ENCODE results near the gene ARID1B. TPM values are rescaled to one million over a fixed set of nuclear protein-coding genes. Genes with fewer than 3 reads are reported as not detected.

ARID1B gene
- total RNA-seq, 1 donor from 2014 or later, result 62.1 TPM

GRCh38 chr6:157091856-157092460, 314.8 kb downstream of the ARID1B start:
- Mint-ChIP-seq H3K36me3 (peaks cover 22% of the 10 kb centered on the region), H3K4me3 (no peak overlapping the region), H3K4me1 (peaks cover 75% of the 10 kb centered on the region), H3K9me3 (no peaks in the 10 kb centered on the region), H3K27me3 (ENCODE audit: insufficient read depth, low read depth) (peaks cover 2% of the 10 kb centered on the region), H3K27ac (no peak overlapping the region)
- Histone ChIP-seq H3K4me2 (no peak overlapping the region), H3K9me3 (ENCODE audit: low read depth) (no peaks in the 10 kb centered on the region), H3F3A (ENCODE audit: low read depth) (peaks cover 48% of the 10 kb centered on the region), H3K79me2 (ENCODE audit: low read depth) (peaks cover 25% of the 10 kb centered on the region), H3K4me3 (no peak overlapping the region), H3K27ac (no peak overlapping the region), H3K36me3 (no peaks in the 10 kb centered on the region), H2AFZ (replicated peaks) (no peak overlapping the region), H3K27me3 (no peaks in the 10 kb centered on the region), H4K20me1 (ENCODE audit: low read depth) (peaks cover 41% of the 10 kb centered on the region), H3K9ac (no peak overlapping the region), H3K4me1 (peaks cover 60% of the 10 kb centered on the region)
- TF ChIP-seq, protein P1, sequence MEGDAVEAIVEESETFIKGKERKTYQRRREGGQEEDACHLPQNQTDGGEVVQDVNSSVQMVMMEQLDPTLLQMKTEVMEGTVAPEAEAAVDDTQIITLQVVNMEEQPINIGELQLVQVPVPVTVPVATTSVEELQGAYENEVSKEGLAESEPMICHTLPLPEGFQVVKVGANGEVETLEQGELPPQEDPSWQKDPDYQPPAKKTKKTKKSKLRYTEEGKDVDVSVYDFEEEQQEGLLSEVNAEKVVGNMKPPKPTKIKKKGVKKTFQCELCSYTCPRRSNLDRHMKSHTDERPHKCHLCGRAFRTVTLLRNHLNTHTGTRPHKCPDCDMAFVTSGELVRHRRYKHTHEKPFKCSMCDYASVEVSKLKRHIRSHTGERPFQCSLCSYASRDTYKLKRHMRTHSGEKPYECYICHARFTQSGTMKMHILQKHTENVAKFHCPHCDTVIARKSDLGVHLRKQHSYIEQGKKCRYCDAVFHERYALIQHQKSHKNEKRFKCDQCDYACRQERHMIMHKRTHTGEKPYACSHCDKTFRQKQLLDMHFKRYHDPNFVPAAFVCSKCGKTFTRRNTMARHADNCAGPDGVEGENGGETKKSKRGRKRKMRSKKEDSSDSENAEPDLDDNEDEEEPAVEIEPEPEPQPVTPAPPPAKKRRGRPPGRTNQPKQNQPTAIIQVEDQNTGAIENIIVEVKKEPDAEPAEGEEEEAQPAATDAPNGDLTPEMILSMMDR (IDR thresholded peaks at IDR 0.05), result no peak
- no peak for TF ChIP-seq EZH2 (IDR thresholded peaks at IDR 0.05)
- TF ChIP-seq EZH2phosphoT487 (IDR thresholded peaks at IDR 0.05), result no peak
- no peak for DNase-seq (ENCODE audit: low spot score)

DNA sequence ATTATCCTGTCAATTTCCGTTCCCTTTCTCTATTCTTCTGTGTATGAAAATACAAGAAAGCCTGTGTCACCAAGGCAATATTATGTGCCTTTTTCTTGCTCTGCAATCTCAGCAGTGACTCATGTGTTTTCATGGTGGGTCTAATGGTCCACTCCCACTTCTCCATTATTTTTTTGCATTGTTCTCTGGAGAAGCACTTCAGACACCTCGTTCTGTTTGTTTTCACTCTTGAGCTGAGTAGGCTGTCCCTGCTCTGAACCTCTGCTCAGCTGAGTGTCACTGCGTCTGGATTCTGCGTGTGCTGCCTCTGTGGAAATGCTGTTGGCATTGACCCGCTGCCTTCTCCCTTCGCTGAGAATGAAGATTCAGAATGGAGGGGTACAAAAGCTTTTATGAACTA, 315.6 kb downstream of the ARID1B start:
- TF ChIP-seq EZH2 (IDR thresholded peaks at IDR 0.05) (no peak), EZH2phosphoT487 (IDR thresholded peaks at IDR 0.05) (no peak)
- TF ChIP-seq, protein P1 (IDR thresholded peaks at IDR 0.05), result no peak
- Histone ChIP-seq H3K4me2 (no peak overlapping the region), H3K27ac (no peak overlapping the region), H3K79me2 (ENCODE audit: low read depth) (peaks cover 25% of the 10 kb centered on the region), H3K36me3 (no peaks in the 10 kb centered on the region), H4K20me1 (ENCODE audit: low read depth) (peaks cover 48% of the 10 kb centered on the region), H3K4me1 (peaks cover 68% of the 10 kb centered on the region), H2AFZ (replicated peaks) (no peak overlapping the region), H3K4me3 (no peak overlapping the region), H3K9ac (no peak overlapping the region), H3K9me3 (ENCODE audit: low read depth) (no peaks in the 10 kb centered on the region), H3F3A (ENCODE audit: low read depth) (peaks cover 56% of the 10 kb centered on the region), H3K27me3 (no peaks in the 10 kb centered on the region)
- H3K36me3 Mint-ChIP-seq, result peaks cover 15% of the 10 kb centered on the region
- H3K27me3 Mint-ChIP-seq (ENCODE audit: insufficient read depth, low read depth), result peaks cover 2% of the 10 kb centered on the region
- H3K4me1 Mint-ChIP-seq, result peaks cover 81% of the 10 kb centered on the region
- no peak overlapping the region for H3K27ac Mint-ChIP-seq
- H3K4me3 Mint-ChIP-seq, result no peak overlapping the region
- no peaks in the 10 kb centered on the region for H3K9me3 Mint-ChIP-seq
- DNase-seq (ENCODE audit: low spot score), result no peak

- H3K36me3 ChIP-seq, result no peaks in the 10 kb centered on the region
- H3K4me1 Mint-ChIP-seq, result peaks cover 83% of the 10 kb centered on the region
- peaks cover 52% of the 10 kb centered on the region for H4K20me1 ChIP-seq (ENCODE audit: low read depth)
- no peak for TF ChIP-seq EZH2 (IDR thresholded peaks at IDR 0.05)
- no peak for TF ChIP-seq EZH2phosphoT487 (IDR thresholded peaks at IDR 0.05)
- TF ChIP-seq, protein P1 (IDR thresholded peaks at IDR 0.05), result no peak
- no peak for DNase-seq (ENCODE audit: low spot score)
- peaks cover 2% of the 10 kb centered on the region for H3K27me3 Mint-ChIP-seq (ENCODE audit: insufficient read depth, low read depth)
- no peak overlapping the region for H3K4me3 ChIP-seq
- peaks cover 25% of the 10 kb centered on the region for H3K79me2 ChIP-seq (ENCODE audit: low read depth)
- no peaks in the 10 kb centered on the region for H3K27me3 ChIP-seq
- no peak overlapping the region for H3K4me3 Mint-ChIP-seq
- no peak overlapping the region for H2AFZ ChIP-seq (replicated peaks)
- H3K9ac ChIP-seq, result no peak overlapping the region
- H3K4me2 ChIP-seq, result no peak overlapping the region
- H3K9me3 ChIP-seq (ENCODE audit: low read depth), result no peaks in the 10 kb centered on the region
- no peaks in the 10 kb centered on the region for H3K9me3 Mint-ChIP-seq
- H3F3A ChIP-seq (ENCODE audit: low read depth), result peaks cover 55% of the 10 kb centered on the region
- H3K4me1 ChIP-seq, result peaks cover 72% of the 10 kb centered on the region
- no peak overlapping the region for H3K27ac Mint-ChIP-seq
- no peak overlapping the region for H3K27ac ChIP-seq
- H3K36me3 Mint-ChIP-seq, result peaks cover 15% of the 10 kb centered on the region
These were observed 316.4 kb downstream of the ARID1B start for GRCh38 chr6:157093536-157093935.

Measured in neural progenitor cell (in vitro differentiated cells).